ENCODE data around the gene PRKAG2. TPM values are rescaled to one million over a fixed set of nuclear protein-coding genes. Genes with fewer than 3 reads are reported as not detected.

The PRKAG2 gene
- total RNA-seq, 4 donors from 2014 or later = 19.5 to 30.8 (median 27.6) TPM

DNA sequence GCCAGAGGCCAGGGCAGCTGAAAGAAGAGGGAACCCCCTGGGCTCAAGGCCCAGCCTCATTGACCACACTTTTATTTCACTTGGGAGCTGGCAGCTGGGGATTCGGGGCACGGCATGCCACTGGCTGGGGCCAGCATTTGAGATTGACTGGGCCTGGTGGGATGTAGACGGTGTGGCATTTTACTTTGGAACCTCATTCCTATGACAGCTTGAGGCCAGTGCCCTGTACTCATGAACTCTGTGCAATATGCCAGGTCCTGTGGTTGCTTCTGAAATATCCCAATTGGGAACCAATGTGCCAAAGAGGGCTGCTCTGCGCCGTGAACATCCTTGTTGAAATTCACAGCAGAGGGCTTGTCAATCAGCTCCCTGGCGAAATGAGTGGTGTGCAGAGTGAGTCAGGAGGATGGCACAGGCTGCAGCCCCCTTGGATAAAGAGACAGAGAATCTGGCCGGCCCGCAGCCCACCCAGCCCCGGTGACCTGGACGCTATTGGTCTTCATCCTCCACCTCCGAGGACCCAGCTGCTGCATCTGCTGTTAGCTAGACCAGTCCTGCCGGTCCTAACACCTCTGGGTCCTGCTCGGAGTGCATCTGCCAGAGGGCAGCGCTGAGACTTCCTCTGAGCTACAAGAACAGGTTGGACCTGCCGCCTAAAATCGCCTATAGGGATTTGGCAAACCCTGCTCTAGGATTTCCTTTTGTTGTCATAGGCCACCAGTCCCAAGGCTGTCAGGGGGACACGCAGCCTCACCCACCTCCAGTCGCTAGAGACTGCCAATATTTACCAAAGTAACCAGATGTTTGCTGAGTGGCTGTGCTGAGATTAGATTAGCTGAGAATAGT lies 58.0 kb downstream of the PRKAG2 start:
- H3K4me1 ChIP-seq = no peaks in the 10 kb centered on the region
- H3K4me3 ChIP-seq (replicated peaks in 1 of 3) = no peak overlapping the region
- WGBS, 2 donors = 72 to 95% methylated on average over 6 to 14 of the region's 18 CpGs
- no peak for TF ChIP-seq POLR2A (IDR thresholded peaks at IDR 0.05)
- TF ChIP-seq, protein P1, sequence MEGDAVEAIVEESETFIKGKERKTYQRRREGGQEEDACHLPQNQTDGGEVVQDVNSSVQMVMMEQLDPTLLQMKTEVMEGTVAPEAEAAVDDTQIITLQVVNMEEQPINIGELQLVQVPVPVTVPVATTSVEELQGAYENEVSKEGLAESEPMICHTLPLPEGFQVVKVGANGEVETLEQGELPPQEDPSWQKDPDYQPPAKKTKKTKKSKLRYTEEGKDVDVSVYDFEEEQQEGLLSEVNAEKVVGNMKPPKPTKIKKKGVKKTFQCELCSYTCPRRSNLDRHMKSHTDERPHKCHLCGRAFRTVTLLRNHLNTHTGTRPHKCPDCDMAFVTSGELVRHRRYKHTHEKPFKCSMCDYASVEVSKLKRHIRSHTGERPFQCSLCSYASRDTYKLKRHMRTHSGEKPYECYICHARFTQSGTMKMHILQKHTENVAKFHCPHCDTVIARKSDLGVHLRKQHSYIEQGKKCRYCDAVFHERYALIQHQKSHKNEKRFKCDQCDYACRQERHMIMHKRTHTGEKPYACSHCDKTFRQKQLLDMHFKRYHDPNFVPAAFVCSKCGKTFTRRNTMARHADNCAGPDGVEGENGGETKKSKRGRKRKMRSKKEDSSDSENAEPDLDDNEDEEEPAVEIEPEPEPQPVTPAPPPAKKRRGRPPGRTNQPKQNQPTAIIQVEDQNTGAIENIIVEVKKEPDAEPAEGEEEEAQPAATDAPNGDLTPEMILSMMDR (IDR thresholded peaks at IDR 0.05) = no peak
- H3K9me3 ChIP-seq = no peaks in the 10 kb centered on the region
- H3K36me3 ChIP-seq = no peaks in the 10 kb centered on the region
- no peaks in the 10 kb centered on the region for H3K27me3 ChIP-seq
- intact Hi-C loops (cut with DNase I) = no loop called here
- peak in 1 of 2 donors; percentile 24 for DNase-seq
- H3K27ac ChIP-seq = no peak overlapping the region

- DNase-seq = no peak
- TF ChIP-seq, protein P1 (IDR thresholded peaks at IDR 0.05) = no peak
- no peak for TF ChIP-seq POLR2A (IDR thresholded peaks at IDR 0.05)
- Histone ChIP-seq H3K27me3 (no peaks in the 10 kb centered on the region), H3K4me1 (no peaks in the 10 kb centered on the region), H3K36me3 (no peaks in the 10 kb centered on the region), H3K9me3 (no peaks in the 10 kb centered on the region), H3K4me3 (replicated peaks in 1 of 3) (no peak overlapping the region), H3K27ac (no peak overlapping the region)
- intact Hi-C loops (cut with DNase I) = no loop called here
- WGBS, 2 donors = 94 to 97% methylated on average over 8 of the region's 8 CpGs
Measured at GRCh38 chr7:151817981-151818673, 58.8 kb downstream of the PRKAG2 start.

DNA sequence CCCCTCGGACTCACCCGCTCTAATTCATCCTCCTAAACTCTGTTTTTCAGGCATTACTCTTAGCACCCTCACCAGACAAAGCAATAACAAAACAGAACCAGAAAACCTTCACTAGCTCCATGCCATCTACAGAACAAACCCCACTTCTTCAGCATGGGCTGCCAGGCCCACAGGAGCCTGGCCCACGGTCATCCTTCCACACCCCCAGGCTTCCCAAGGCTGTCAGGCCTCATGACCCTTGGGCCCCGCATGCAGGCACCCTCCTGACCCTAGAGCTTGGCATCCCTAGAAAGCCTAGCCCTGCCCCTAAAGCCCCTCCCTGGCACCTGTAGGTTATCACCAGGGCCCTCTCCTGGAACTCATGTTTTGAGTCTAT lies 59.6 kb downstream of the PRKAG2 start:
- Histone ChIP-seq H3K27ac (no peak overlapping the region), H3K4me3 (replicated peaks in 1 of 3) (no peak overlapping the region), H3K27me3 (no peaks in the 10 kb centered on the region), H3K36me3 (no peaks in the 10 kb centered on the region), H3K9me3 (no peaks in the 10 kb centered on the region), H3K4me1 (no peaks in the 10 kb centered on the region)
- TF ChIP-seq, protein P1 (IDR thresholded peaks at IDR 0.05) = no peak
- no peak for TF ChIP-seq POLR2A (IDR thresholded peaks at IDR 0.05)
- 98% methylated on average over 4 of the region's 4 CpGs for WGBS, 2 donors
- intact Hi-C loops (cut with DNase I) = no loop called here
- DNase-seq = no peak

DNA sequence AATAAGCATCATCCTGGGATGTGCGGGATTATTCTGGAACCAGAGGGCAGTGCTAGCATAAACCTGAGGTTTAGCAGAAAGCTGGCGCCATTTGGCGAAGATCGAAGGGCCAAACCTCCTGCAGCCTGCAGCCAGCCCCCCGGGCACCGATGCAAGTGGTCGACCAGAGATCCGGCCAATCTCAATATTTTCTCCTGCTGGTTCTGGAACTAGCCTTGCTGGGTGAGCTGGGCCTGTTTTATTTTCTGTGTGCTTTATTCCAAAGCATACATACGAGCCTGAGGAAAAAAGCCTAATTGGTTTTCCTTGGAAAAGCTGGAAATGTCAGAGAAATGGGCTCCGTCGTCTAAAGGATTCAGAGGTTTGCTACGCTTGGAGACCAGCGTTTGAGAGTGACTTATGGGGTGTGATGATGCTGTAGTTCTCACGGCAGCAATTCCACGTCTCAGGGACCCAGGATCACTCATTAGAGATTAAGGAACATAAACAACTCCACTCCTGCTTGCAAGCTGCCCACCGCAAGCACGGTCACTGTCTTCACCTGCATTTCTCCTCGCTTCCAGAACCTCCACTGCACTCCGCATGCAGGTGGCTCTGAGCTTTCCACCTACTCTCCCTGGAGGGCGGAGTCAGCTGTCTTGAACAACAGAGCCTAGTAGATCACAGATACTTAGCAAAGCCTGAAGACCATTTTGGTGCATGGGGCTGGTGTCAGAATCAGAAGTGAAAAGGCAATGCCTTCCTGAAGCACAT lies 60.2 kb downstream of the PRKAG2 start:
- no peaks in the 10 kb centered on the region for H3K27me3 ChIP-seq
- H3K9me3 ChIP-seq = no peaks in the 10 kb centered on the region
- intact Hi-C loops (cut with DNase I) = no loop called here
- DNase-seq = no peak
- H3K4me3 ChIP-seq (replicated peaks in 1 of 3) = no peak overlapping the region
- H3K36me3 ChIP-seq = no peaks in the 10 kb centered on the region
- TF ChIP-seq, protein P1 (IDR thresholded peaks at IDR 0.05) = no peak
- TF ChIP-seq POLR2A (IDR thresholded peaks at IDR 0.05) = no peak
- no peak overlapping the region for H3K27ac ChIP-seq
- no peaks in the 10 kb centered on the region for H3K4me1 ChIP-seq
- 95 to 97% methylated on average over 20 of the region's 20 CpGs for WGBS, 2 donors

All from thyroid gland (tissue), 4 donors.